ENCODE data around the gene USP47. TPM values are rescaled to one million over a fixed set of nuclear protein-coding genes. Genes with fewer than 3 reads are reported as not detected.

USP47 gene
- total and polyA plus RNA-seq, 2 of the 13 experiments (the other 11 are each of a cell fraction or from before 2014, with no cell fraction given): 12.2 to 52.7 TPM

- TF ChIP-seq, protein P1, sequence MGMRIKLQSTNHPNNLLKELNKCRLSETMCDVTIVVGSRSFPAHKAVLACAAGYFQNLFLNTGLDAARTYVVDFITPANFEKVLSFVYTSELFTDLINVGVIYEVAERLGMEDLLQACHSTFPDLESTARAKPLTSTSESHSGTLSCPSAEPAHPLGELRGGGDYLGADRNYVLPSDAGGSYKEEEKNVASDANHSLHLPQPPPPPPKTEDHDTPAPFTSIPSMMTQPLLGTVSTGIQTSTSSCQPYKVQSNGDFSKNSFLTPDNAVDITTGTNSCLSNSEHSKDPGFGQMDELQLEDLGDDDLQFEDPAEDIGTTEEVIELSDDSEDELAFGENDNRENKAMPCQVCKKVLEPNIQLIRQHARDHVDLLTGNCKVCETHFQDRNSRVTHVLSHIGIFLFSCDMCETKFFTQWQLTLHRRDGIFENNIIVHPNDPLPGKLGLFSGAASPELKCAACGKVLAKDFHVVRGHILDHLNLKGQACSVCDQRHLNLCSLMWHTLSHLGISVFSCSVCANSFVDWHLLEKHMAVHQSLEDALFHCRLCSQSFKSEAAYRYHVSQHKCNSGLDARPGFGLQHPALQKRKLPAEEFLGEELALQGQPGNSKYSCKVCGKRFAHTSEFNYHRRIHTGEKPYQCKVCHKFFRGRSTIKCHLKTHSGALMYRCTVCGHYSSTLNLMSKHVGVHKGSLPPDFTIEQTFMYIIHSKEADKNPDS (CRISPR knock-in tag; IDR thresholded peaks at IDR 0.05): peak; percentile 72; the same call in 1 of the 2 replicates
- TF ChIP-seq ATF6 (CRISPR knock-in tag; conservative IDR thresholded peaks at IDR 0.05): no peak
- TF ChIP-seq FOXP1 (IDR thresholded peaks at IDR 0.05): no peak
- peak; percentile 73; the same call in 1 of the 2 replicates for TF ChIP-seq FOXP1 (CRISPR knock-in tag; IDR thresholded peaks at IDR 0.05)
- peak; percentile 41; the same call in 1 of the 2 replicates for TF ChIP-seq ERF (CRISPR knock-in tag; IDR thresholded peaks at IDR 0.05)
- TF ChIP-seq NCOR1 (IDR thresholded peaks at IDR 0.05; ENCODE audit: borderline replicate concordance, low read length): peak; percentile 79
- TF ChIP-seq, protein P2, sequence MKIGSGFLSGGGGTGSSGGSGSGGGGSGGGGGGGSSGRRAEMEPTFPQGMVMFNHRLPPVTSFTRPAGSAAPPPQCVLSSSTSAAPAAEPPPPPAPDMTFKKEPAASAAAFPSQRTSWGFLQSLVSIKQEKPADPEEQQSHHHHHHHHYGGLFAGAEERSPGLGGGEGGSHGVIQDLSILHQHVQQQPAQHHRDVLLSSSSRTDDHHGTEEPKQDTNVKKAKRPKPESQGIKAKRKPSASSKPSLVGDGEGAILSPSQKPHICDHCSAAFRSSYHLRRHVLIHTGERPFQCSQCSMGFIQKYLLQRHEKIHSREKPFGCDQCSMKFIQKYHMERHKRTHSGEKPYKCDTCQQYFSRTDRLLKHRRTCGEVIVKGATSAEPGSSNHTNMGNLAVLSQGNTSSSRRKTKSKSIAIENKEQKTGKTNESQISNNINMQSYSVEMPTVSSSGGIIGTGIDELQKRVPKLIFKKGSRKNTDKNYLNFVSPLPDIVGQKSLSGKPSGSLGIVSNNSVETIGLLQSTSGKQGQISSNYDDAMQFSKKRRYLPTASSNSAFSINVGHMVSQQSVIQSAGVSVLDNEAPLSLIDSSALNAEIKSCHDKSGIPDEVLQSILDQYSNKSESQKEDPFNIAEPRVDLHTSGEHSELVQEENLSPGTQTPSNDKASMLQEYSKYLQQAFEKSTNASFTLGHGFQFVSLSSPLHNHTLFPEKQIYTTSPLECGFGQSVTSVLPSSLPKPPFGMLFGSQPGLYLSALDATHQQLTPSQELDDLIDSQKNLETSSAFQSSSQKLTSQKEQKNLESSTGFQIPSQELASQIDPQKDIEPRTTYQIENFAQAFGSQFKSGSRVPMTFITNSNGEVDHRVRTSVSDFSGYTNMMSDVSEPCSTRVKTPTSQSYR (CRISPR knock-in tag; IDR thresholded peaks at IDR 0.05; ENCODE audit: borderline replicate concordance): peak; percentile 24; the same call in 1 of the 2 replicates
- peak; percentile 80 for TF ChIP-seq POGZ (CRISPR knock-in tag; IDR thresholded peaks at IDR 0.05)
- TF ChIP-seq, protein P3, sequence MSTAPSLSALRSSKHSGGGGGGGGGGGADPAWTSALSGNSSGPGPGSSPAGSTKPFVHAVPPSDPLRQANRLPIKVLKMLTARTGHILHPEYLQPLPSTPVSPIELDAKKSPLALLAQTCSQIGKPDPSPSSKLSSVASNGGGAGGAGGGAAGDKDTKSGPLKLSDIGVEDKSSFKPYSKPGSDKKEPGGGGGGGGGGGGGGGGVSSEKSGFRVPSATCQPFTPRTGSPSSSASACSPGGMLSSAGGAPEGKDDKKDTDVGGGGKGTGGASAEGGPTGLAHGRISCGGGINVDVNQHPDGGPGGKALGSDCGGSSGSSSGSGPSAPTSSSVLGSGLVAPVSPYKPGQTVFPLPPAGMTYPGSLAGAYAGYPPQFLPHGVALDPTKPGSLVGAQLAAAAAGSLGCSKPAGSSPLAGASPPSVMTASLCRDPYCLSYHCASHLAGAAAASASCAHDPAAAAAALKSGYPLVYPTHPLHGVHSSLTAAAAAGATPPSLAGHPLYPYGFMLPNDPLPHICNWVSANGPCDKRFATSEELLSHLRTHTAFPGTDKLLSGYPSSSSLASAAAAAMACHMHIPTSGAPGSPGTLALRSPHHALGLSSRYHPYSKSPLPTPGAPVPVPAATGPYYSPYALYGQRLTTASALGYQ (CRISPR knock-in tag; IDR thresholded peaks at IDR 0.05): no peak
- TF ChIP-seq MED1 (CRISPR knock-in tag; IDR thresholded peaks at IDR 0.05): peak; percentile 72; the same call in 1 of the 2 replicates
- TF ChIP-seq GATAD1 (CRISPR knock-in tag; IDR thresholded peaks at IDR 0.05): peak; percentile 30; the same call in 1 of the 2 replicates
- TF ChIP-seq RXRA (CRISPR knock-in tag; IDR thresholded peaks at IDR 0.05): peak; percentile 34; the same call in 1 of the 2 replicates
- TF ChIP-seq FOXO1 (CRISPR knock-in tag; IDR thresholded peaks at IDR 0.05): peak; percentile 81
- TF ChIP-seq ZFAT (CRISPR knock-in tag; conservative IDR thresholded peaks at IDR 0.05): no peak
- peak; percentile 92 for TF ChIP-seq CEBPB (IDR thresholded peaks at IDR 0.05; ENCODE audit: borderline replicate concordance, low read depth, low read length)
- TF ChIP-seq POLR2G (IDR thresholded peaks at IDR 0.05; ENCODE audit: low read depth, low read length): peak; percentile 53; the same call in 1 of the 2 replicates
- TF ChIP-seq SPEN (CRISPR knock-in tag; IDR thresholded peaks at IDR 0.05; ENCODE audit: low read depth): 0 out of 2 replicates have a peak, but pooled peaks have one; percentile 1
- peak; percentile 80 for TF ChIP-seq FOSL1 (CRISPR knock-in tag; IDR thresholded peaks at IDR 0.05; ENCODE audit: borderline replicate concordance)
- peak; percentile 64; the same call in 1 of the 2 replicates for TF ChIP-seq KAT8 (CRISPR knock-in tag; IDR thresholded peaks at IDR 0.05)
- no peak for TF ChIP-seq LCORL (IDR thresholded peaks at IDR 0.05)
- TF ChIP-seq LCORL (CRISPR knock-in tag; IDR thresholded peaks at IDR 0.05): peak; percentile 73
- no peak for TF ChIP-seq RFXANK (CRISPR knock-in tag; IDR thresholded peaks at IDR 0.05)
- TF ChIP-seq ASH2L (IDR thresholded peaks at IDR 0.05; ENCODE audit: insufficient read length, low read depth, low read length): peak; percentile 71
Observed at GRCh38 chr11:11813288-11813962, 28.3 kb upstream of the USP47 start (continued).
